22Rv1 (cell line): ENCODE results near the gene NLK.

Experiments used
- CTCF ChIP-seq: fragments of 450-650 bp; IDR thresholded peaks from 2 replicates; pipeline ENCODE4 v1.5.1; 2017; ENCODE audit warnings: mild to moderate bottlenecking
- ZFX ChIP-seq: fragments of 450-650 bp; IDR thresholded peaks from 2 replicates; pipeline ENCODE4 v1.6.1; 2017; ENCODE audit warnings: antibody characterized with exemption, borderline replicate concordance

DNA sequence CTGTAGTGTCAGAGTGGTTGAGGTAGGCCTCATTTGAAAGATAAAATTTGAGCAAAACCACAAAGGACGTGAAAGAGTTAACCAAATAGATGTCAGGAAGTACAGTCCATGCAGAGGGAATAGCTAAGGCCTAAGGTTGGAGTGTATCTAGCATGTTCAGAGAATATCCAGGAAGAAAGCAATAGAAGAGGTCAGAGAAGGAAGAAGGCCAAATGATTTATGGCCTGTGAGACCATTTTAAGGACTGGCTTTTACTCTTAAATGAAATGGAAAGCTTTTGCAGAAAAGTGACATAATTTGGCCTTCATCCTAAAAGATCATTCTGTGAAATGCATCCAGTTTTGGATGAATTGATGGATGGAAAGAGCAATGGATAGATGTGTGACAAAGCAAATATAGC lies 116.5 kb downstream of the NLK start:
- TF ChIP-seq CTCF = no peak
- TF ChIP-seq ZFX = no peak
